GM23338 (cell line): Measurements from ENCODE around the gene UNC13A. TPM values are rescaled to one million over a fixed set of nuclear protein-coding genes. Genes with fewer than 3 reads are reported as not detected.

Experiments used
- ATAC-seq: fragments of 200-7000 bp; cut with Tn5 transposase; 3 replicates; pipeline ENCODE4 v1.9.1; 2020
- DNase-seq: peaks from one replicate; pipeline ENCODE4 v3.0.0-alpha.2; 2015; ENCODE audit warnings: low spot score
- H2AFZ ChIP-seq: fragments of 200-600 bp; sonication (generic); 2 replicates; pipeline ENCODE4 v1.8.0; 2016; ENCODE audit warnings: antibody characterized with exemption, mild to moderate bottlenecking, moderate library complexity
- H3F3A ChIP-seq: fragments of 200-600 bp; sonication (generic); replicated peaks from 2 replicates; pipeline ENCODE4 v1.8.0; 2017; ENCODE audit warnings: antibody characterized with exemption, mixed run types, low read depth
- H3K27ac ChIP-seq: fragments of 200-600 bp; sonication (generic); 2 replicates; pipeline ENCODE4 v1.6.1; 2016; ENCODE audit warnings: low read depth
- H3K27me3 ChIP-seq: fragments of 200-600 bp; sonication (generic); 2 replicates; pipeline ENCODE4 v1.8.0; 2016; ENCODE audit warnings: mild to moderate bottlenecking, mixed run types, moderate library complexity; ENCODE audit not compliant: insufficient read depth
- H3K36me3 ChIP-seq: fragments of 200-600 bp; sonication (generic); 2 replicates; pipeline ENCODE4 v1.8.0; 2016; ENCODE audit warnings: mild to moderate bottlenecking; ENCODE audit not compliant: insufficient read depth
- H3K4me1 ChIP-seq: fragments of 200-600 bp; sonication (generic); 2 replicates; pipeline ENCODE4 v1.8.0; 2016; ENCODE audit warnings: mild to moderate bottlenecking, moderate library complexity; ENCODE audit not compliant: insufficient read depth
- H3K4me2 ChIP-seq: fragments of 200-600 bp; sonication (generic); 2 replicates; pipeline ENCODE4 v1.7.1; 2017; ENCODE audit warnings: mixed run types
- H3K4me3 ChIP-seq: fragments of 200-600 bp; sonication (generic); 2 replicates; pipeline ENCODE4 v1.6.1; 2016; ENCODE audit warnings: mixed run types
- H3K79me2 ChIP-seq: fragments of 200-600 bp; sonication (generic); replicated peaks from 2 replicates; pipeline ENCODE4 v1.8.0; 2017; ENCODE audit warnings: mild to moderate bottlenecking; ENCODE audit not compliant: insufficient read depth
- H3K9me2 ChIP-seq: fragments of 200-600 bp; sonication (generic); 2 replicates; pipeline ENCODE4 v1.8.0; 2017; ENCODE audit not compliant: insufficient read depth
- H4K20me1 ChIP-seq: fragments of 200-600 bp; sonication (generic); replicated peaks from 2 replicates; pipeline ENCODE4 v1.8.0; 2017; ENCODE audit warnings: mild to moderate bottlenecking; ENCODE audit not compliant: insufficient read depth
- H3K27ac Mint-ChIP-seq: 2 replicates; pipeline ENCODE4 v1.8.0; 2020; ENCODE audit warnings: inconsistent platforms, mild to moderate bottlenecking, moderate library complexity, mixed read lengths
- H3K27me3 Mint-ChIP-seq: 3 replicates; pipeline ENCODE4 v1.8.0; 2022; ENCODE audit warnings: low read depth, mild to moderate bottlenecking, moderate library complexity, mixed read lengths, inconsistent platforms; ENCODE audit not compliant: insufficient read depth, poor library complexity
- H3K36me3 Mint-ChIP-seq: 3 replicates; pipeline ENCODE4 v1.8.0; 2021; ENCODE audit warnings: low read depth, mild to moderate bottlenecking, inconsistent platforms, moderate library complexity, mixed read lengths
- H3K4me1 Mint-ChIP-seq: 3 replicates; pipeline ENCODE4 v1.8.0; 2020; ENCODE audit warnings: mild to moderate bottlenecking, inconsistent platforms, mixed read lengths
- H3K4me3 Mint-ChIP-seq: 3 replicates; pipeline ENCODE4 v1.8.0; 2021; ENCODE audit warnings: moderate library complexity, mild to moderate bottlenecking, inconsistent platforms, mixed read lengths
- H3K9me3 Mint-ChIP-seq: 3 replicates; pipeline ENCODE4 v1.8.0; 2020; ENCODE audit warnings: moderate library complexity, mild to moderate bottlenecking, inconsistent platforms, mixed read lengths
- CTCF ChIP-seq, 2 experiments: fragments of 200-600 bp in 1 of 2; sonication (generic) in 1 of 2; conservative IDR thresholded peaks; 2 replicates each; pipeline versions ENCODE4 v1.5.1 to v1.6.1; 2016 to 2017; ENCODE audit warnings: antibody characterized with exemption in 2 of 2, low read depth in 2 of 2, mild to moderate bottlenecking in 2 of 2, moderate library complexity in 1 of 2
- ETS1 ChIP-seq: IDR thresholded peaks from 2 replicates; pipeline ENCODE4 v1.6.1; 2016; ENCODE audit warnings: antibody characterized with exemption
- JUNB ChIP-seq: IDR thresholded peaks from one replicate; pipeline ENCODE4 v1.6.1; 2016; ENCODE audit warnings: antibody characterized with exemption; ENCODE audit not compliant: unreplicated experiment
- NANOG ChIP-seq: IDR thresholded peaks from 2 replicates; pipeline ENCODE4 v1.6.1; 2016; ENCODE audit warnings: antibody characterized with exemption, borderline replicate concordance
- polyA plus RNA-seq: library from polyadenylated mRNA; unstranded; fragments of >200 nt; fragmentation: Nextera tagmentation; extraction: Ambion mirVana; gene quantifications from 2 replicates; pipeline ENCODE4 v1.2.1, GENCODE V29; 2016
- total RNA-seq: library from RNA; depleted of rRNA; stranded (reverse); fragments of >200 nt; shearing (Covaris generic); gene quantifications from 2 replicates; pipeline ENCODE4 v1.2.3, GENCODE V29; 2014

UNC13A gene
- total and polyA plus RNA-seq, 2 experiments from 2014 or later, result 9.5 to 30.4 TPM

- Histone ChIP-seq H3K4me3 (no peak overlapping the region), H3K36me3 (peaks cover 19% of the 10 kb centered on the region), H3K9me2 (peaks cover under 1% of the 10 kb centered on the region; the same call in 1 of the 2 replicates), H2AFZ (no peak overlapping the region), H3K4me1 (no peaks in the 10 kb centered on the region), H4K20me1 (no peaks in the 10 kb centered on the region; the same call in 1 of the 2 replicates), H3K27me3 (no peaks in the 10 kb centered on the region), H3K27ac (no peak overlapping the region), H3K4me2 (no peak overlapping the region), H3F3A (0 out of 2 replicates have a peak, but pooled peaks cover 4% of the 10 kb centered on the region), H3K79me2 (no peaks in the 10 kb centered on the region)
- Mint-ChIP-seq H3K36me3 (peaks cover 61% of the 10 kb centered on the region), H3K4me1 (no peaks in the 10 kb centered on the region), H3K4me3 (no peak overlapping the region), H3K27me3 (peaks cover 4% of the 10 kb centered on the region), H3K27ac (no peak overlapping the region), H3K9me3 (no peaks in the 10 kb centered on the region; the same call in 2 of the 3 replicates)
- ATAC-seq, result peak; percentile 77
- DNase-seq, result peak; percentile 53
- no peak for TF ChIP-seq JUNB
- TF ChIP-seq NANOG, result no peak
- no peak for TF ChIP-seq ETS1
- TF ChIP-seq CTCF (conservative IDR thresholded peaks at IDR 0.05; ENCODE audit: low read depth in 2 of 2), result no peak
These were observed 40.8 kb downstream of the UNC13A start for GRCh38 chr19:17647071-17648020.

GRCh38 chr19:17646441-17646840 lies 41.7 kb downstream of the UNC13A start:
- no peaks in the 10 kb centered on the region for H3K27me3 ChIP-seq
- H3K4me3 ChIP-seq, result no peak overlapping the region
- Mint-ChIP-seq H3K27me3 (peaks cover 4% of the 10 kb centered on the region), H3K4me3 (no peak overlapping the region), H3K9me3 (no peaks in the 10 kb centered on the region; the same call in 2 of the 3 replicates), H3K4me1 (no peaks in the 10 kb centered on the region), H3K27ac (no peak overlapping the region), H3K36me3 (peaks cover 55% of the 10 kb centered on the region)
- ATAC-seq (peak; percentile 24; the same call in 2 of the 3 replicates), DNase-seq (peak; percentile 38)
- H3K36me3 ChIP-seq, result peaks cover 22% of the 10 kb centered on the region
- TF ChIP-seq CTCF (conservative IDR thresholded peaks at IDR 0.05; ENCODE audit: low read depth in 2 of 2), result peak; percentile 42 to 52
- no peak for TF ChIP-seq JUNB
- H3K27ac ChIP-seq, result no peak overlapping the region
- no peak overlapping the region for H3K4me2 ChIP-seq
- H3K4me1 ChIP-seq, result no peaks in the 10 kb centered on the region
- H3K79me2 ChIP-seq, result no peaks in the 10 kb centered on the region
- H2AFZ ChIP-seq, result no peak overlapping the region
- H4K20me1 ChIP-seq, result no peaks in the 10 kb centered on the region; the same call in 1 of the 2 replicates
- H3F3A ChIP-seq, result no peaks in the 10 kb centered on the region
- H3K9me2 ChIP-seq, result peaks cover 5% of the 10 kb centered on the region; the same call in 1 of the 2 replicates
